Renal pelvis (tissue), 4 donors: ENCODE measurements around the gene C1orf50. TPM values are rescaled to one million over a fixed set of nuclear protein-coding genes. Genes with fewer than 3 reads are reported as not detected.

ENCODE experiments used
- DNase-seq: peaks from one replicate; pipeline ENCODE4 v3.0.0-alpha.2; 2013
- polyA plus RNA-seq, 3 donors: library from polyadenylated mRNA; unstranded; fragments of 120-200 nt; gene quantifications; one replicate each; pipeline ENCODE4 v1.2.1, GENCODE V29; 2013; ENCODE audit not compliant: insufficient read length in 3 of 3

The C1orf50 gene
- polyA plus RNA-seq, 3 donors, result 10.2 to 15.3 (median 12.5) TPM

GRCh38 chr1:42756956-42757891 lies 9.8 kb upstream of the C1orf50 start:
- peak; percentile 54 for DNase-seq

DNA sequence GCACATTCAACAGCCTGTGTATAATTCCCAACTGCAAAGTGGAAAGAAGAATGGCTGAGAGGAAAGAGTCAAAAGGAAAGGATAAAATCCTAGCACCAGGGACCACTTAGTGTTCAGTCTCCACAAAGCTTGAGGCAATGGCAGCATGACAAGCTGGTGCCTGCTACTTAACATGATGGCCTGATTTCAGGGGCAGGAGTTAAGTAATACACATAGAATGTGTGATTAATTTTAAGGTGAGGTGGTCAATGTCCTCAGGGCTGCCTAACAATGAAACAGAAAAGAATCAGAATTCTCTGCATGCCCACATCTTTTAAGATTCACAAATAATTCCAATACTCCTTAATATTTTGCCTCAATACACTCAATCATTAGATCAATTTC lies 9.2 kb upstream of the C1orf50 start:
- no peak for DNase-seq

GRCh38 chr1:42758641-42759040 lies 8.4 kb upstream of the C1orf50 start:
- no peak for DNase-seq

GRCh38 chr1:42759114-42759513 lies 7.9 kb upstream of the C1orf50 start:
- no peak for DNase-seq

GRCh38 chr1:42761567-42761966 lies 5.5 kb upstream of the C1orf50 start:
- no peak for DNase-seq

DNA sequence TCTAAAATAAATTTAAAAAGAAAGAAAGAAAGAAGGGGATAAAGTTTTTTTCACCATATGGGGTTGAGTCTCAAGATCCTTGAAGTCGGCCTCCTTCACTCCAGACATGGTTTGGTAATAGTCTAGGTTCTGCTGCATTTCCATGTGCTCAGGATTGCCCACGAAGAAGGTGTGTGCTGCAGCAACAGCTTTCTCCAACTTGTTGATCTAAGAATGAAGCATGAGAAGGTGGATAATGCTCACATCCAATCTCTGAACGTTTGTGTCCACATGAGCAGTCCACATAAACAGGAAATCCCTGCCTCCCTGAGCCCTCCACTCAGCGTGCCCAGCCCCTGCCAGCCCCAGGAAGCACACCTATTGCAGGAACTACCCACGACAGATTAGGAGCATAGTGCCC lies 4.8 kb upstream of the C1orf50 start:
- no peak for DNase-seq

DNA sequence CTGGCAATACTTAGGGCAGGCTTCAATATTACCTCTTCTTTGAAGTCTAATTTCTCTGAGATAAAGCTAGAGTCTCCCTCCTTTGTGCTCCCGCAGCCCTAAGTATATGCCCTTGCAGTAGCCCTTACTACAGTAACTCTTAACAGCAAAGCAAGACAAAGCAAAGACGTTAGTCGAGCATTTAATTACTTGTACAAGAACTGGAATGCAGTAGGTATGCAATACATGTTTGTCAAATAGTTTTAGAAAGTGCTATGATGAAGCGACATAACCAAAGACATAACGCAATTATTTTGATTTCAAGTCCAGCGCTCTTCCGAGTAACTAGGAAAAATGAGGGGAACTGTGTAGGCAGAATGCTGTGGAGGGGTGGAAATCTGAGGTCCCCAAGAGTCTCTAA lies 1.8 kb upstream of the C1orf50 start:
- no peak for DNase-seq

GRCh38 chr1:42765832-42766740 lies 963 bp upstream of the C1orf50 start:
- peak; percentile 76 for DNase-seq

- DNase-seq, result no peak
Observed at GRCh38 chr1:42767510-42768000, 506 bp downstream of the C1orf50 start.

DNA sequence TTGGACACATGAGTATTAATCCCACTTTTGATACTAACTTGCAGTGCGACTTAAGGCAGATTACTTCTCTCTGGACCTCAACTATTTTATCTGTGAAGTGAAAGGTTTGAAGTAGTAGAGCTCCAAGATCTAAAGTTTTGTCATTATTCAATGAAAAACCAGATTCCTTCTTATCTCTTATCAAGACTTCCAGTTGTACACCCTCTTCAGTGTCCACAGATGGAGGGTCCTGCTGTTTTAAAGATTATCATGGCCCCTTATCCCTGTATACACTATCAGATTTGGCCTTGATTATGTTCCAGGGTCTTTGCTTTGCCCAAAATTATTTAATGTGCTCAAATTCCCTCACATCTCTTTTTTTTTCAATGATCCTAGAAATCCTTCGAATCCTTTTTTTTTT lies 1.1 kb downstream of the C1orf50 start:
- no peak for DNase-seq

DNA sequence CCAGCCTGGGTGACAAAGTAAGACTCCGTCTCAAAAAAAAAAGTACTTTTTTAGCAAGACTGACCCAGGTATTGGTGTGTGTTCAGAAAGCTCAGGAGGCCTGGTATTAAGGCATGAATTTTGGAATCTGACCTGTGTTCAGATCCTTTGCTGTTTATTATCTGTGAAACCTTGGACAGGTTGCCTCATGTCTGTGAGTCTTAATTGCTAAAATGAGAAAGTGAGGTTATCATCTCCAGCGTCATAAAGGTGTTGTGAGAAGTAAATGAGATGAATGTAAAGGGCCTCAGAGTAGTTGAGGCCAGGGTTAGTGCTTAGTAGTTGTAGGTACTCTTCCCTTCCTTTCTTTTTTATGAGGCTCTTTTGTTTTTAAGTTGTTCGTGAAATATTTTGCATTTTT lies 2.8 kb downstream of the C1orf50 start:
- no peak for DNase-seq

DNA sequence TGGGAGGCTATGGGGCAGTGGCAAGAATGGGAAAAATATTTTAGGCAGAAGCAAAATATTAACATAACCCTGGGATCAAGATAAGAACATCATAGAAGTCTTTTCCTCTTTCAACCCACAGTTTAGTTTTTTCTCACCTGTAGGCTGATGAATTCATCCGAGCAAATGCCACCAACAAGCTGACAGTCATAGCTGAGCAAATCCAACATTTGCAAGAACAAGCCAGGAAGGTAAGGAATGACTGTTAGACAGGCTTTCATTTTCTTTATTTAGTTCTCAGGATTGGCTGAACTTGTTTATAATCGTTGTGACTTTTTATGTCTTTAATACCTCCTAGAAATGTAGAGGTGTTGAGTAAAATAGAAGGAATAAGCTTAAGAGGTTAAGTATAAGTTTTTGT lies 6.4 kb downstream of the C1orf50 start:
- DNase-seq, result no peak

- no peak for DNase-seq
Observed at GRCh38 chr1:42774928-42775526, 8.0 kb downstream of the C1orf50 start.

DNA sequence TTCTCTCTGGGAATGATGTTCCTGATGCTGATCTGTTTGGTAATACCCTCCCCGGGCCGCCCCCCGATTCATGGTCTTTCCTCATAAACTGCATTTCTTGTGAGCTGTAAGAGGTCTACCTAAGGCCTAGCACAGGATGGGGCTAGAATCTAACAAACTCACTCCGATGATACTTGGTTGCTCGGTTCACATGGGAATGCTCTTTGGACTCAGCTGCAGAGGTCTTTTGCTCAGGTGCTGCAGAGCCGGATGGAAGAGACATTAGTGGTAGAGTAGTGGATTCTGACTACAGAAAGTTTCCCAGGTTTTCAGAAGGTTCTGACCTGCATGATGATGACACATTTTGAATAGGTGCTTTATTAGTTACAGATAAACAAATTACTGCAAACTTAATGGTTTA lies 9.5 kb downstream of the C1orf50 start:
- no peak for DNase-seq

- DNase-seq, result no peak
Observed at GRCh38 chr1:42777852-42778251, 10.8 kb downstream of the C1orf50 start.

DNA sequence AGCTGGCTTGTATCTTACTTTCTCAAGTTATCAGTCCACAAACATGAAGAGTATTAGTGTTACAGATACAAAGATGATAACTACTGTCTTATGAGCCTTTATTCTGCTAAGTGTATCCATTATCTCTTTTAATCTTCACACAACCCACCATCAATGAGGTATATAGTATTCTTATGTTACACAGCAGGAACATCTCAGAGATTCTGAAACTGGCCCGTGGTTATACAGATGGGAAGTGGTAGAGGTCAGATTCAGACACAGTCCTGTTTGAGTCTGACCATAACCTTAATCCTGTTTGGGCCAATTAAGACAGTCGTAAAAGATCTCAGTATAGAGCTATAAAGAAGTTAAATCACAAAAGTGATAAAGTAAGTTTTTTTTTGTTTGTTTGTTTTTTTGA lies 12.7 kb downstream of the C1orf50 start:
- no peak for DNase-seq

DNA sequence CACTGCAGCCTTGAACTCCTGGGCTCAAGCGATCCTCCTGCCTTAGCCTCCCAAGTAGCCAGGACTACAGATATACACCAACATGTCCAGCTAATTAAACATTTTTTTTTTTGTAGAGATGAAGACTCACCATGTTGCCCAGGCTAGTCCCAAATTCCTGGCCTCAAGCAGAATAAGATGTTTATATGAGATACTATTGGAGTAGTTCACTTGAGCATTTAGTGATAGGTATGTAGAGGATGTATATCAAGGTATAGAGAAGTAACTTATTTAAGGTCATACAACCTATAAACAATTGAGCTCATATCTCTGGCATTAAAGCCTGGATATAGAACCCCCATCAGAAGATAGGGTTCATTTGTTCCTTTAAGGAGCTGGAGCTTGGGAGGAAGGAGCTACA lies 13.1 kb downstream of the C1orf50 start:
- DNase-seq, result no peak

- DNase-seq, result no peak
Observed at GRCh38 chr1:42783092-42783491, 16.0 kb downstream of the C1orf50 start.

DNA sequence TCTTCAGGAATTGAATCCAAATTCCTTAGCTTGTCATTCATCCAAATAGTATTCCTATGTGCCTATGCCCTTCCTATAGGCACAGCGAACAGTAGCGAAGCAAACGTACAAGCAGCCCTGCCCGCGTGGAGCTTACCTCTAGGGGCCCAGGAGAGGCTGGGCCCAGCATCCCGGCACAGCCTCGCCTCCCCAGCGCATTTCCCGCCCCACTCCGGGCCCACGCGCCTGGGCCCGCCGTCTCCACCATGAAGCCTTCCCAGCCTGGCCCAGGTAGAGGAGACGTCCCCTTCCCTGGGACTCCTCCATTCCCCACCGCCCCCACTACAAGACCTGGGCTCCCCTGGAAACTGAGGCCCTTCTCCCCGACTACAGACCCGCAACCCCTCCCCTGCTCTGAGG lies 17.5 kb downstream of the C1orf50 start:
- DNase-seq, result no peak

- no peak for DNase-seq
Observed at GRCh38 chr1:42784946-42785693, 18.1 kb downstream of the C1orf50 start, which contains the start of gene TMEM269. Gene TMEM269 (plus strand): TSS chr1:42784991. CDS start chr1:42789894, 4,903 bp downstream.

DNA sequence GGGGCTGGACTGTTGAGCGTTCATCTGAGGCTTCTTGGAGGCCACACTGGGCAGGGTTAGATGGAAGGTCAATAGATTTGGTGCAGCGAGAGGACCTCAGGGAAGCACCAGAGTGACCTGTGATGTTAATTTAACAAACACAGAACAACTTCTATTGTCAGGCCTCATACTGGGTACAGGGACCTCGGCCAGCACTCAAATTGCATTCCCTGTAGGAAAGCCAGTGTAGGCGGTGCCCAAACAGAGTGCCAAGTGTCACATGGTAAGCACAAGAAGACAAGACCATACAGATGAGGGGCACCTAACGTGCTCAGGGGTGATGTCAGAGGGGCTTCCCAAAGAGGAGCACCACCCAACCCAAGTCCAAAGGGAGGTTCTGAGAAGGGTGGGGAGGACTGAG lies 19.0 kb downstream of the C1orf50 start:
- no peak for DNase-seq
